ENCODE measurements around the gene PHRF1. TPM values are rescaled to one million over a fixed set of nuclear protein-coding genes. Genes with fewer than 3 reads are reported as not detected.

Gene PHRF1, protein sequence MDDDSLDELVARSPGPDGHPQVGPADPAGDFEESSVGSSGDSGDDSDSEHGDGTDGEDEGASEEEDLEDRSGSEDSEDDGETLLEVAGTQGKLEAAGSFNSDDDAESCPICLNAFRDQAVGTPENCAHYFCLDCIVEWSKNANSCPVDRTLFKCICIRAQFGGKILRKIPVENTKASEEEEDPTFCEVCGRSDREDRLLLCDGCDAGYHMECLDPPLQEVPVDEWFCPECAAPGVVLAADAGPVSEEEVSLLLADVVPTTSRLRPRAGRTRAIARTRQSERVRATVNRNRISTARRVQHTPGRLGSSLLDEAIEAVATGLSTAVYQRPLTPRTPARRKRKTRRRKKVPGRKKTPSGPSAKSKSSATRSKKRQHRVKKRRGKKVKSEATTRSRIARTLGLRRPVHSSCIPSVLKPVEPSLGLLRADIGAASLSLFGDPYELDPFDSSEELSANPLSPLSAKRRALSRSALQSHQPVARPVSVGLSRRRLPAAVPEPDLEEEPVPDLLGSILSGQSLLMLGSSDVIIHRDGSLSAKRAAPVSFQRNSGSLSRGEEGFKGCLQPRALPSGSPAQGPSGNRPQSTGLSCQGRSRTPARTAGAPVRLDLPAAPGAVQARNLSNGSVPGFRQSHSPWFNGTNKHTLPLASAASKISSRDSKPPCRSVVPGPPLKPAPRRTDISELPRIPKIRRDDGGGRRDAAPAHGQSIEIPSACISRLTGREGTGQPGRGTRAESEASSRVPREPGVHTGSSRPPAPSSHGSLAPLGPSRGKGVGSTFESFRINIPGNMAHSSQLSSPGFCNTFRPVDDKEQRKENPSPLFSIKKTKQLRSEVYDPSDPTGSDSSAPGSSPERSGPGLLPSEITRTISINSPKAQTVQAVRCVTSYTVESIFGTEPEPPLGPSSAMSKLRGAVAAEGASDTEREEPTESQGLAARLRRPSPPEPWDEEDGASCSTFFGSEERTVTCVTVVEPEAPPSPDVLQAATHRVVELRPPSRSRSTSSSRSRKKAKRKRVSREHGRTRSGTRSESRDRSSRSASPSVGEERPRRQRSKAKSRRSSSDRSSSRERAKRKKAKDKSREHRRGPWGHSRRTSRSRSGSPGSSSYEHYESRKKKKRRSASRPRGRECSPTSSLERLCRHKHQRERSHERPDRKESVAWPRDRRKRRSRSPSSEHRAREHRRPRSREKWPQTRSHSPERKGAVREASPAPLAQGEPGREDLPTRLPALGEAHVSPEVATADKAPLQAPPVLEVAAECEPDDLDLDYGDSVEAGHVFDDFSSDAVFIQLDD (N-terminal part only)
- total RNA-seq, result 25.1 and 25.4 TPM in 2 replicates

DNA sequence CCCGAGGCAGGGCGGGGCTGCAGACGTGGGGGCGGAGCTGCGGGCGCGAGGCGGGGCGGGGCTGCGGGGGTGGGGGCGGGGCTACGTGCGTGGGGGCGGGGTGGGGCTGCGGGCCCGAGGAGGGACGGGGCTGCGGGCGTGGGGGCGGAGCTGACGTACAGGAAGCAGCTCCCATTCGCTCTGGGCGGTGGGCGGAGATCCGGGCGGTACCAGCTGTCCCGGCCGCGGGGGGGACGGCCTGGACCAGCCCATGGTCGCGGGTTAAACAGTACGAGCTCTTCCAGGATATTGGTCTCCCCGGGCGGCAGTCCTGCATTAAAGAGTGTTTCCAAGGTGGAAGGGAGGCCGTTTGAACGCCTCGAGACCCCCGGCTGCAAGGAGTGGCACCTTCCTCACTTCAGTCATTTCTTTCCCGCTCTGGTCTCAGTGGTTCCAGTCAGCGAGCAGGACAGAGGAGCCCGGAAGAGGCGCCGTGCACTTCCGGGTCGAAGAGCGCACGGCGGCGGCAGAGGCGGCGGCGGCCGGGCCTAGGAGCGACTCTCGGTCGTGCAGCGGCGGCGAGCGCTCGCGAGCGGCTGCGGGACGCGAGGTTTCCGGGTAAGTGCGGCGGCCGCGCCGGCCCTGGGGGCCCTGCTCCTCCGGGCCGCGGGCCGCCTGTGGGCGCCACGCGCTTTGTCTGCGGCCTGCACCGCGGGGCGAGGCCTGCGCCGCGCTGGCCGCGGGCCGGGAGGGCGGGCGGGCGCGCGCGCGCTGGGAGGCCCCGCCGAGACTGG, at the start of gene PHRF1:
PHRF1 (plus strand) TSS at position 475 of the 773 bp plus-strand sequence. CDS start 5,043 bp downstream, outside the sequence.

DNA sequence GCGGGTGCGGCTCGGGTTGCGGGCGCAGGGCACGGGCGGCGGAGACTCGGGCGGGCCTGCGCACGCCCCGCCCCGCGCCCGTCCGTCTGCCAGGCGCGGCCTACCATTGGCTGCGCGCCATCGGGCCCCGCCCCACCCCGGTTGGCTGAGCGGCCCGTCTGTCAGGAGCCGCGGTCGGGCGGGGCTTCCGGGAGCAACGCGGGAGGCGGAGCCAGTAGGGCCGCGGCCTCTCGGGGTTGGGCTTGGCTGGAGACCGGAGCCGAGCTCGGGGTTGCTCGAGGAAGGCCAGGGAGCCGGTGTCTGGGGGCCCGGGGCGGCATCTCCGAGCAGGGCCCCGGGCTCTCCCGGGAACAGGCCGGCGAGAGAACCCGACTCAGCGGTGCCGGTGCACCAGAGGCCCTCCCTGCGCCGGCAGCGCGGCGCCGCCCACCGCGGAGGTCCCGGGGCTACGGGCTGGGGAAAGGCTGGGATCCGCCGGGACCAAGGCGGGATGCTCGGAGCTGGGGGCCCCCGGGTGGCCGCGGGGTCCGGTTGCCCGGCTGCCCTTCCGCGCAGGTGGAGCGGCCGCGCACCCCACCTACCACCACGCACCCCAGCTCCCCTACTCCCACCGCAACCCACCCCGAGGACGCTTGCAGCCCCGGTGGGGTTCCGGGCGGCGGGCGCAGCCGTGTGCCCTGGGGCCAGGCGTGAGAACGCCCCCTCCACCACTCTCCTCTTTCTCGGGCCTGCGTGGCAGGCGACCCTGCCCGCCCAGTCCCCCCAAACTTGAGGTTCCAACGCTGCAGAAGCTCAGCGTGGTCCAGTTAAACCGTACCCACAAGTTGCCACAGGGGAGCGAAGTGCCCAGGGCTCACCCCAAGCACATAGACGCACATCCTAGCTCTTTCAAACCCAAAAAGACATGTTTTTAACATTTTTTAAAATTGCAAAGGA, 40.5 kb upstream of the PHRF1 start, which contains the start of gene HRAS:
HRAS (minus strand) TSS at position 58 of the 936 bp plus-strand sequence.

DNA sequence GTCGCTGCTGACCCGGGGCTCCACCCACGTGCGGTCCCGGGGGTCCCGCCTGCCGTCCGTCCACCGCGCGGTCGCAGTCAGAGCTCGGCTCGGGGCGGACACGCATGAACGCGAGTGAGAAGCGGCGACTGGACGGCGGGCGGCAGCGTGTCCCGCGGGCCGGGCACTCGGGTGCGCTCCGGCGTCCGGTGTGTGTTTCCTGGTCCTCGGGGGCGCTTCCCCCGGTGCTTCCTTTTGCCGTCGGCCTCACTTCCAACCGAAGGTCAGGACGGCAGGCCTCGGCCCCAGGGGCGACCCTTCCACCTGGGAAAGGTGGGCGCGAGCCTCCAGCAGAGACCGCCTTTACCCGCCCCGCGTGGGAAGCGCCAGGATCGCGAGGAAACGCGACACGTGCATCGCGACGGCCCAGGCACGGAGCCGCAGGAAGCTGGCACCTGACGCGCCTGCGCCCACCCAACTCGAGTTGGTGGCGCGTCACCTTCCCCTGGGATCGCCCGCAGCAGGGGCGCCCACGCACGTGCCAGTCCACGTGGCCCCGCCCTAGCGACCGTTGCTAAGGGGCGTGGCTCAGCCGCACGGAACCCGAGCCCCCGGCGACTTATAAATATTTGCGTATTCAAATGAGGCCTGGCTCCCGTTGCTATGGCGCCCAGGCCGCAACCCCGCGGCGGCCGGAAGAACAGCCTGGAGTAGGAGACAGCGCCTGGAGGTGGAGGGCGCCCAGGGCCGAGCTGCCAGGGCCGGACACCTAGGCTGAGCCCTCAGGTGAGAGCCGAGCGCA, 39.2 kb upstream of the PHRF1 start, which contains the start of gene LRRC56:
LRRC56 (plus strand) TSS at position 687 of the 781 bp plus-strand sequence. CDS start 3,158 bp downstream, outside the sequence.

DNA sequence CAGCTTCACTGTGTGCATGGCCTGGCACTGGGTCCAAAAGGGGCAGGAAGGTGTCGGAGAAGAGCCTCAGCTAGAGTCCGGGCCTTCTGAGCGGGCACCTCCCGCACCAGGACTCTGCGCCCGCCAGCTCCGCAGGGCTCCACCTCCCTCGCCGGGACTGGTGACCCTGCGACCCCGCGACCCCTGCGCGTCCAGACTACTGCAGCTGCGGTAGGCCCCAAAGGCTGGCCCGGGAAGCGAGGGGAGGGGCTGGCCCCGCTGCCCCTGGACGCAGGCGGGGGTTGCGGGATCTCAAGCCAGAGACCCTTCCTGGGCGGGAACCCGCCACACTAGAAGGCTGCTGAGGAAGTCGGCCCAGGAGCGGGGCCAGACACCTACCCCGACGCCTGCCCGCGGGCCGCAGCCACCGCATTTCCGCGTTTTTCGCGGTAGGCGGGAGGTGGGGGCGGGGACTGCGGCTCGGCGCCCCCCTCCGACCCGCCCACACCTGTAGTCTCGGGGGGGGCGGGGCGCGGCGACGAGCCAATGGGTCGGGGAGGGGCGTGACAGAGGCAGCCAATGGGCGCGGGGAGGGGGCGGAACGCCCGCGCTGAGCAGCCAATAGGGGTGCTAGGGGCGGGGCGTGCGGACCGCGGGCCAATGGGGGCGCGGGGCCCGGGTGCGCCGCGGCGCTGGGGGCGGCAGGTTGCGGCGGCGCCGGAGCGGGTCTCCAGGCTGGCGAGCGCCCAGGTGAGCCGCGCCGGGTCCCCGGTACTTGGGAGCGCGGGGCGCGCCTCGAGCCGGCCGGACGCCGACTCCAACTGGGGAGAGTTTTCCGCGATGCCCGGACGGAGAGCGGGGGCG, 15.7 kb upstream of the PHRF1 start, which contains the start of the genes LMNTD2 and RASSF7:
LMNTD2 (minus strand) TSS at position 434 of the 843 bp plus-strand sequence; CDS start at position 412, 22 bp downstream.
RASSF7 (plus strand) TSS at position 666 of the 843 bp plus-strand sequence. CDS start 799 bp downstream, outside the sequence.

DNA sequence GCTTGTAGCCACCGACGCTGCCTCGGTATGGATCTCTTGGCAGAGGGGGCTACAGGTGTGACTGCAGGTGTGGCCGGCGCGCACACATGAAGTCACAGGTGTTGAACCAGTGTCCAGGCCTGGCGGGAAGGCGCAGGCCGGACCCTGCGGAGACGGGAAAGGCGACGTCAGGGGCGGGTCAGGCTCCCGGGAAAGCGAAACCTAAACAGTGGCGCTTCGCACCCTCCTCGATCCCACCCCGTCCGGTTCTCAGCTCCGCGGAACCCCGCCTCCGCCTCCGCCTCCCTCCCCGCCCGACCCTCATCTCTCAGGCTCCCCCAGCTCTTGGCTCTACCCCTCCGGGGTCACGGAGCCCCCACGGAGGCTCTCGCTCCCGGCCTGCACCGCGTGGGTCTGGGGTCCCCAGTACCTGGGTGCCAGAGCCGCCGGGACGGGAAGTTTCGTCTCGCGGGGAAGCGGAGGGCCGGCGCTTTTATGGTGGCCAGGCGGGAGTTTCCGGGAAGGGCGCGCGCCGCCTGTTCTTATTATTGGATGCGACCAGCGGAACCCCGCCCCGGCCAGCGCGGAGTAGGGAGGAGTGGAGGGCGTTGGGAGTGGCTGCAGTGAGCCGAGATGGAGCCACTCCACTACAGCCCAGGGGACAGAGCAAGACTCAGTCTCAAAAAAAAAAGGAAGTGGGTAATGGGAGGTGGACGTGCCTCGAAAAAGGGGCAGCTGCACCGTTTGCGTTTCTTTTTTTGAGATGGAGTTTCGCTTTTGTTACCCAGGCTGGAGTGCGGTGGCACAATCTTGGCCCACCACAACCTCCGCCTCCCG, 39.4 kb downstream of the PHRF1 start, which contains the start of gene IRF7:
IRF7 (minus strand) TSS at position 447 of the 816 bp plus-strand sequence. CDS start 586 bp downstream, outside the sequence.

DNA sequence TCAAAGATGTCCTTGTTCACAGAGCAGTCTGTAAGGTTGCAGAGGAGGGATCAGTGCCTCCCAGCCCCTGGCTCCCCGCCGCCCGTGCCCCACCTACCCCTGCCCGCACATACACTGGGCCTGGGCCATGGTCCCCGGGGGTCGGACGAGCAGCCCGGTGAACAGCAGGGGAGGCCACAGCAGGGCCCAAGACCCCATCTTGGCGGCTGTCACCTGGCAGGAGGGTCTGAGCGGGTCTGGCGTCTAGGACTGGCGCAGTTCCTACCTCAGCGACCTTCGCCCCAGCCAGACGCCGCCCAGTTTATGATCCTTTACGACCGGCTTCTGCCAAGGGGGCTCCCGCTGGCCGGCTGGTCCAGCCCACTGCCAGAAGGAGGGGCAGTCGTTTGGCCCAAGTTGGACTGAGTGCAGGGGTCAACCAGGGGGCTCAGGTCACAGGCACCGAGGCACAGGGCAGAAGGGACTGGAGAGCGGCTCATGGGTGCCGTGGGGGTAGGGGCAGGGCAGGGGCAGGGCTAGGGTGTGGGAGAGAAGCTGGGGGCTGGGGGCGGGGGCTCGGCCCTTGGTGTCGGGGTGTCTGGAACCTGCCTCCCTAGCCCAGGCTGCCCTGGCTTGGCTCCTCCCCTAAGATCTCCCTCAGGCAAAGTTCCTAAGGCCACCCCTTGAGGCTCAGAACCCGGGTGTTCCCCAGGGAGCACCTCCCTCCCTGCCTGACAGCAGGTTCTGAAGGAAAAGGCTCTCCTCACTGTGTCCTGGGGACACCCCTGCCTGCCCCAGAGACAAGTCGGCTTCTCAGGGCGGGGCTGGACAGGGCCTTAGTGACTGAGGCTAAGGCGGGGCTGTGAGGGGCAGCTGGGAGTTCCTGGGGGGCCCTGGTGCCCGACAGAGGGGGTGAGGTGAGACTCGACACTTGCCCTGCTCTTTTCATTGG, 48.7 kb downstream of the PHRF1 start, which contains the start of gene CDHR5:
CDHR5 (minus strand) TSS at position 251 of the 931 bp plus-strand sequence; CDS start at position 198, 53 bp downstream.

DNA sequence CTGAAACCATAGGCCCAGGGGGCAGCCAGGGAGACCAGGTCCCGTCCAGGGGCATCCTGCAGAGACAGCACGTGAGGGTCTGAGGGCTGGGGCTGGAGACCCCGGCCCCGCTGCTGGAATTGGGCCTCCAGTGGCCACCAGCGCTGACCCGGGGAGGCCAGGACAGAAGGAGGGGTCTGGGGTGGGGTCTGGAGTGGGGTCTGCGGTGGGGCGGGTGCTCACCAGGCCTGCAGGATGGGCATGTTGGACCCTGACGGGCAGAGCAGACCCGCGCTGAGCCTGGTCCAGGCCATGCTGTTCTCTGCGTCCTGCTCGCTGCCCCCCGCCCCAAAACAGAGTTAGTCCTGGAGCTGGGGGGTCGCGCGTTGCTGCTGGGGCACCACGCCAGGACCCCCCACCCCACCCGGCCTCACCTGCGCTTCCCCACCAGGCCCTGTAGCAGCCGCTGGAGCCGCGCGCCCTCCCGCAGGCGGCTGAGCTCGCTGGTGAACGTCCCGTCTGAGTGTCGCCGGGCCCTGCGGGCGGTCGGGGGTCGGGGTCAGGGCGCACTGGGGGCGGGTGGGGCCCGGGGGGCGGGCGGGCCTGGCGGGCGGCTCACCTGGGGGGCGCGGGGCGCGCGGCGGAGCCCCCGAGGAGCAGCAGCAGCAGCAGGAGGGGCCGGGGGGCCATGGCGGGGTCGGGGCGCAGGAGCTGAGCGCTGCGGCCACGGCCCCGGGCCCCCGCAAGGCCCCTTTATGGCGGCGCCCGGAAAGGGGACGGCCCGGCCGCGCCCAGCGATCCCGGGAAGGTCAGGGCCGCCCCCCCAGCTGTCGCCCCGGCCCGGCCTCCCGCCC, 50.4 kb downstream of the PHRF1 start, which contains the start of gene SCT:
SCT (minus strand) TSS at position 707 of the 833 bp plus-strand sequence; CDS start at position 669, 38 bp downstream.

DNA sequence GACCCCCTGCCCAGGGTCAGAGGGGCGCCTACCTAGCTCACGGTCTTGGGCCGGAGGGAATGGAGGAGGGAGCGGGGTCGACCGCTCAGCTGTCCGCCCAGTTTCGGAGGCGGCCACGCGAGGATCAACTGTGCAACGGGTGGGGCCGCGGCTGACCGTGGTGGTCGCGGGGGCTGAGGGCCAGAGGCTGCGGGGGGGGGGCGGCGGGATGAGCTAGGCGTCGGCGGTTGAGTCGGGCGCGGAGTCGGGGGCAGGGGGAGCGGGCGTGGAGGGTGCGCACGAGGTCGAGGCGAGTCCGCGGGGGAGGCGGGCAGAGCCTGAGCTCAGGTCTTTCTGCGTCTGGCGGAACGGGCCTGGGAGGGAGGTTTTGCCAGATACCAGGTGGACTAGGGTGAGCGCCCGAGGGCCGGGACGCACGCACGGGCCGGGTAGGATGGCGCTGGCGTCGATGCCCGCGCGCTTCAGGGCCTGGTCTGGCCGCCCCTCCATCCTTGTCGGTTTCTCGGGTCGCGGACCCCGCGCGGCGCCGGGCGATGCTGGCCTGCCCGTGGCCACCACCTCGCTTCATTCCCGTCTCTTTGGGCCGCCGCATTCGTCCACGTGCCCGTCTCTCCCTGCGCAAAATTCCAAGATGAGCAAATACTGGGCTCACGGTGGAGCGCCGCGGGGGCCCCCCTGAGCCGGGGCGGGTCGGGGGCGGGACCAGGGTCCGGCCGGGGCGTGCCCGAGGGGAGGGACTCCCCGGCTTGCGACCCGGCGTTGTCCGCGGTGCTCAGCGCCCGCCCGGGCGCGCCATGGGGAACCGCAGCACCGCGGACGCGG, 60.5 kb downstream of the PHRF1 start, which contains the start of gene DRD4:
DRD4 (plus strand) TSS at position 759 of the 822 bp plus-strand sequence; CDS start at position 795, 36 bp downstream.

Other genes starting within 250 kb of the PHRF1 start
- gene B4GALNT4, start 207.0 kb upstream of the PHRF1 start, total RNA-seq, result 13.9 and 21.6 TPM in 2 replicates
- gene PKP3, start 182.3 kb upstream of the PHRF1 start, total RNA-seq, result 3.3 and 8.2 TPM in 2 replicates
- gene SIGIRR, start 161.5 kb upstream of the PHRF1 start, total RNA-seq, result 48.6 and 96.8 TPM in 2 replicates
- 3.1 and 15.8 TPM in 2 replicates for gene ANO9, start 134.5 kb upstream of the PHRF1 start, total RNA-seq
- gene PTDSS2, start 126.2 kb upstream of the PHRF1 start, total RNA-seq, result 46.6 and 69.7 TPM in 2 replicates
- gene RNH1, start 69.2 kb upstream of the PHRF1 start, total RNA-seq, result 265 and 319 TPM in 2 replicates
- 42.5 and 64.7 TPM in 2 replicates for gene HRAS, start 40.9 kb upstream of the PHRF1 start, total RNA-seq
- gene LRRC56, start 38.9 kb upstream of the PHRF1 start, total RNA-seq, result 0.33 and 2.3 TPM in 2 replicates
- gene LMNTD2, start 15.7 kb upstream of the PHRF1 start, total RNA-seq, result 0.65 and 7.2 TPM in 2 replicates
- 63.9 and 121 TPM in 2 replicates for gene RASSF7, start 15.5 kb upstream of the PHRF1 start, total RNA-seq
- 24.3 and 35.4 TPM in 2 replicates for gene IRF7, start 39.5 kb downstream of the PHRF1 start, total RNA-seq
- gene CDHR5, start 48.5 kb downstream of the PHRF1 start, total RNA-seq, result under 0.01 and 3.9 TPM in 2 replicates
- 3.5 TPM in 1 of 2 replicates, not detected in the other for gene SCT, start 50.7 kb downstream of the PHRF1 start, total RNA-seq
- not detected in 2 replicates for gene DRD4, start 60.8 kb downstream of the PHRF1 start, total RNA-seq
- gene DEAF1, start 118.8 kb downstream of the PHRF1 start, total RNA-seq, result 52.5 and 78.3 TPM in 2 replicates
- gene TMEM80, start 119.3 kb downstream of the PHRF1 start, total RNA-seq, result 12.2 and 45.6 TPM in 2 replicates
- 104 and 173 TPM in 2 replicates for gene EPS8L2, start 129.8 kb downstream of the PHRF1 start, total RNA-seq
- 179 and 256 TPM in 2 replicates for gene TALDO1, start 171.0 kb downstream of the PHRF1 start, total RNA-seq
- 36.2 and 64.3 TPM in 2 replicates for gene GATD1, start 201.0 kb downstream of the PHRF1 start, total RNA-seq
- gene CEND1, start 213.6 kb downstream of the PHRF1 start, total RNA-seq, result 0.38 TPM in 1 of 2 replicates, not detected in the other
- 16.7 and 25.6 TPM in 2 replicates for gene SLC25A22, start 221.8 kb downstream of the PHRF1 start, total RNA-seq
- gene PIDD1, start 228.8 kb downstream of the PHRF1 start, total RNA-seq, result 17.7 and 21.0 TPM in 2 replicates
- gene RPLP2, start 233.5 kb downstream of the PHRF1 start, total RNA-seq, result 1,149 and 1,462 TPM in 2 replicates
- 26.4 and 49.6 TPM in 2 replicates for gene PNPLA2, start 242.4 kb downstream of the PHRF1 start, total RNA-seq

Measured in mesangial cell (primary cell).